Activated CD4-positive, alpha-beta T cell treated with anti-CD3 and anti-CD28 coated beads, Interleukin-2, amount 10 ng/mL, durations not matched to agents 24 days and 14 days (primary cell): ENCODE measurements around the gene CIT. TPM values are rescaled to one million over a fixed set of nuclear protein-coding genes. Genes with fewer than 3 reads are reported as not detected.
A peak's percentile ranks its signal among the peaks of the same experiment; 100 is the strongest.

ENCODE experiments used
- DNase-seq: peaks from one replicate; pipeline ENCODE4 v3.0.0; 2022
- H3K27ac Mint-ChIP-seq: one replicate; pipeline ENCODE4 v1.8.0; 2022; ENCODE audit warnings: mild to moderate bottlenecking, mixed read lengths
- H3K27me3 Mint-ChIP-seq: one replicate; pipeline ENCODE4 v1.8.0; 2022; ENCODE audit warnings: mixed read lengths
- H3K36me3 Mint-ChIP-seq: one replicate; pipeline ENCODE4 v1.8.0; 2022; ENCODE audit warnings: low read depth, mild to moderate bottlenecking, mixed read lengths
- H3K4me1 Mint-ChIP-seq: one replicate; pipeline ENCODE4 v1.8.0; 2021; ENCODE audit warnings: mixed read lengths
- H3K4me3 Mint-ChIP-seq: one replicate; pipeline ENCODE4 v1.8.0; 2022; ENCODE audit warnings: mild to moderate bottlenecking, moderate library complexity, mixed read lengths
- H3K9me3 Mint-ChIP-seq: one replicate; pipeline ENCODE4 v1.8.0; 2021; ENCODE audit warnings: mixed read lengths
- intact Hi-C: fragments of 100-400 bp; cut with micrococcal nuclease; formaldehyde crosslinking; loops from one replicate; pipeline ENCODE4 v1.15.1; 2023
- total RNA-seq: library from RNA; stranded (reverse); gene quantifications from 2 replicates; pipeline ENCODE4 v1.2.3, GENCODE V29; 2022

The CIT gene
- total RNA-seq, 1 donor from 2014 or later: 51.5 TPM

DNA sequence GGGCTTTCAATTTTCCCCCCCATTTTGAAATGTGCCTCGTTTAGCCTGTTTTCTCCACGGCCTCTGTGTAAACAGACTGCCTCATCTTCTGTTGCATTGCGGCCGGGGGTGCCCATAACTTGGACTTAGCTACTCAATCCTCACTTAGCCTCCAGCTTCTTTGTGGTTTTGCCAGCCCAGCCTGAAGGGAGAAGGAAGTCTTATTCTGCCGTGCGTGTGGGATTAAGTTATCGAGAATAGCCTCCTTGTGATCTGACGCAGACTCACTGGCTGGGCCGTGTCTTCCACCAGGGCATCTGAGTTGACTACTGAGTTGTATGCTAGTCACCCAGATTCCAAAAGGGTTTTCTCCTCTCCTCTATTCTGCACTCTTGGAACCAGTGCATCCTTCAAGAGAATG is 201.1 kb downstream of the CIT start:
- Mint-ChIP-seq H3K9me3 (no peaks in the 10 kb centered on the region), H3K4me3 (no peak overlapping the region), H3K27ac (no peak overlapping the region), H3K27me3 (no peaks in the 10 kb centered on the region), H3K36me3 (peaks cover 90% of the 10 kb centered on the region), H3K4me1 (peaks cover 39% of the 10 kb centered on the region)
- intact Hi-C loops: no loop called here
- DNase-seq: no peak

DNA sequence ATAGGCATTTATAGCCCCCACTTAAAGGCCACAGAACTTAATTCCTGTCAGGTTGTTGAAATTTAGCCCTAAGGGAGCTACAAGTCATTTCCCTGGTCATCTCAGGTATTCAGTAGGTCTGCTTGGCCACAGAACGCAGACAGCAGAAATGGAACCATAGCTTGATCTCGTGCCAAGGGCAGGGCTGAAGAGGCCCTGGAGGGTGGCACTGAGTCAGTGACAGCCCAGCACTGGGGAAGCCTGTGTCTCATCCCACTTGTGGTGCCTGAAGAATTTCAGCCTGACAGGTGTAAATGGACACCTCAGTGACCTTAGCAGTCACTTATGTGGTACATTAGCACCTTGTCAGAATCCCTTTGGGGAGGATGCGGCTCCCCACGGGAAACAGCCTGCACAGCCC is 202.6 kb downstream of the CIT start:
- peak overlapping the region; percentile 64 for H3K4me3 Mint-ChIP-seq
- H3K4me1 Mint-ChIP-seq: peaks cover 51% of the 10 kb centered on the region
- H3K27me3 Mint-ChIP-seq: no peaks in the 10 kb centered on the region
- H3K9me3 Mint-ChIP-seq: no peaks in the 10 kb centered on the region
- H3K36me3 Mint-ChIP-seq: peaks cover 89% of the 10 kb centered on the region
- DNase-seq: no peak
- peak overlapping the region; percentile 89 for H3K27ac Mint-ChIP-seq
- intact Hi-C loops: no loop called here

DNA sequence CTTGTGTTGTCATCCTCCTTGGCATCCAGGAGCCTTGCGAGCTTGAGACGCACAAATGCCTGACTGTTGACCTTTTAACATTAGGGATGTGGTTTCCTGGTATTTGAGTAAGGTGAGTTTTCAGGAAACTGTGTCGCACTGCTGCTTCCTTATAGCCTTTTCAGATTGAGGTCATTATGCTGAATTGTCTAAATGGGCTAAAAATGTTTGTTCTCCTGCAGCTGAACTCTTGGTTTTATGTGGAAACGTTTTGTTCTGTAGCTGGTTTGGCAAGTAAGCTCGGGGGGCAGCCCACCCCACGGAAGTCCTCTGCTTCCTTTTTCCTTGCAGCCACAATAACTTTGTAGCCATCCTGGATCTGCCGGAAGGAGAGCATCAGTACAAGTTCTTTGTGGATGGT is 203.5 kb downstream of the CIT start:
- peak overlapping the region; percentile 89 for H3K27ac Mint-ChIP-seq
- peaks cover 83% of the 10 kb centered on the region for H3K36me3 Mint-ChIP-seq
- H3K4me1 Mint-ChIP-seq: peaks cover 50% of the 10 kb centered on the region
- intact Hi-C loops: no loop called here
- DNase-seq: peak; percentile 70
- peak overlapping the region; percentile 64 for H3K4me3 Mint-ChIP-seq
- H3K27me3 Mint-ChIP-seq: no peaks in the 10 kb centered on the region
- no peaks in the 10 kb centered on the region for H3K9me3 Mint-ChIP-seq

DNA sequence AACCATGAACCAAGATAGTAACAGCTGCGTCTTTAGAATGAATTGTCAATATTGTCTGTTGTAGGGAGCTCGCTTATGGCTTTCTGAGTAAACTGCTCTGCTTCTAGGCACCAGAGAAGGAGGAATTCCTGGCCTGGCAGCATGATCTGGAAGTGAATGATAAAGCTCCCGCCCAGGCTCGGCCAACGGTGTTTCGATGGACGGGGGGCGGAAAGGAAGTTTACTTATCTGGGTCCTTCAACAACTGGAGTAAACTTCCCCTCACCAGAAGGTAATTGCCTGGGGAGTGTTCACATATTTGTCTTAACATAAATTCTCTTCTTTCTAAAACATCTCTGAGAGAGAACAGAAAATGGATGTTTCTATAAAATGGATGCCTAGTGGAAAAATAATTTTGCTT is 204.9 kb downstream of the CIT start:
- Mint-ChIP-seq H3K36me3 (peaks cover 74% of the 10 kb centered on the region), H3K27ac (peak overlapping the region; percentile 89), H3K4me3 (peak overlapping the region; percentile 40), H3K9me3 (no peaks in the 10 kb centered on the region), H3K27me3 (no peaks in the 10 kb centered on the region), H3K4me1 (peaks cover 54% of the 10 kb centered on the region)
- intact Hi-C loops: no loop called here
- no peak for DNase-seq

DNA sequence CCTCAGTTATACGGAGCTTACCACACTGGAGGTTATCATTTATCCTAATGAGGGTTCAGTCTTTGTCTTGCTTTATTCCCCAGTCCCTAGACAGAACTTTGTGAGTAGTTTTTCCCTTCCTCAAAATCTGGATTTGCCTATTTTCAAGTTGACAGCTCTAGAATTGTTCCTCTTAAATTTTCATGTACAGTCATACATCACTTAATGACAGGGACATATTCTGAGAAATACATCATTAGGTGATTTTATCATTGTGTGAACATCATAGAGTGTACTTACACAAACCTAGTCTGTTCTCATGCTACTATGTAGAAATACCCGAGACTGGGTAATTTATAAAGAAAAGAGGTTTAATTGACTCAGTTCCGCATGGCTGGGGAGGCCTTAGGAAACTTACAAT is 206.1 kb downstream of the CIT start:
- Mint-ChIP-seq H3K27me3 (no peaks in the 10 kb centered on the region), H3K4me1 (peaks cover 64% of the 10 kb centered on the region), H3K4me3 (peak overlapping the region; percentile 22), H3K36me3 (peaks cover 62% of the 10 kb centered on the region), H3K9me3 (no peaks in the 10 kb centered on the region), H3K27ac (peak overlapping the region; percentile 71)
- intact Hi-C loops: no loop called here
- DNase-seq: no peak

DNA sequence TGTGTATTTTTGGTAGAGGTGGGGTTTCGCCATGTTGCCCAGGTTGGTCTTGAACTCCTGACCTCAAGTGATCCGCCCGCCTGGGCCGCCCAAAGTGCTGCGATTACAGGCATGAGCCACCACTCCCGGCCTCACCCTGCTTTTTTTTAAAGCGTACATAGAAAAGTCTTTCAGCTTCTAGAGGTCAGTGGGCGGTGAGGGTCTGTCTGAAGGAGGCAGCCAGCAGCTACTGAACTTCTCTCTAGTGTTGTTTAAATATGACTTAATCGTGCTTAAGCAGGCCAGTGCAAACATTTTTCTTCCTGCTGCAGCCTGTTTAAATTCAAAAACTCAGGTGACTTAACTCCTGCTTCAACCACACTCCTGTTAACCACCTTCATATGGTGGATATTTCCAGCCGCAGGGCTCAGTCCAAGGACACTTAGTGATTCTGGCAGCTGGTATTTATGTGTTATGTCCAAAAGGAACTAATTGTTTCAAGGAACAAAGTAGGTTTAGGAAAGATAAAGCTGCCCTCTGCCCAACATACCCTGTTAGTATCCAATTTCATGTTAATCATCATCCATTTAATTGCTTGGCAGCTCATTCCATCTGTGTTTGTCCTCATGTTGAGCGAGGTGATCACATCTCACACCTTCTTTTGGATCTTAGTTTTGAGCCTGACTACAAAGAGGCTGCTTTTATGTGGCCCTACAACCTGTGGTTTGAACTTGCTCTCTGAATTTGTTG is 207.2 kb downstream of the CIT start:
- Mint-ChIP-seq H3K36me3 (peaks cover 52% of the 10 kb centered on the region), H3K9me3 (no peaks in the 10 kb centered on the region), H3K27me3 (no peaks in the 10 kb centered on the region), H3K4me1 (peaks cover 60% of the 10 kb centered on the region), H3K4me3 (peak overlapping the region; percentile 74), H3K27ac (peak overlapping the region; percentile 71)
- intact Hi-C loops: loop anchor here (5.0 kb wide), 2 partner anchors 207 to 228 kb away; partner anchors contain the start of gene CIT
- no peak for DNase-seq

DNA sequence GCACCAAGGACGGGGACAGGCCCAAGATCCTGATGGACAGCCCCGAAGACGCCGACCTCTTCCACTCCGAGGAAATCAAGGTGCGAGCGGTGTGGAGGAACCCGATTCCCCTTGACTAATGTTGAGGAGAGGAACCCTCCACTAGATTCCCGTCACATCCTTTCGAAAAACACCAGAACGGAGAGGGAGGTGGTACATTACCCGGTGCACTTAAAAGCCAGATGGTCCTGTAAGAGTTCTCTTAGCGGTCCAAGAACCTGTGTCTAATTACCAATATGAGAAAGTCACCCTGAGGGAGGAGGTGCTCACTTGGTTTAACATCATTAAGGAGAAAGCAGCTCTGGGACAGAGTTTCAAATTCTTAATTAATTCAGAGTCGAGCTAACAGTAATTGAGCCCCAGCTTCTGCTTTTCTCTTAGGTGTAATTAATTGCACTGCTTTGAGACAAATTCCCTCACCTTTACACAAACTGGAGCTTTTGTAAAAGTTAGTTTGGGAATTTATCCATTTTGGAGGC is 208.7 kb downstream of the CIT start:
- Mint-ChIP-seq H3K9me3 (no peaks in the 10 kb centered on the region), H3K4me3 (peak overlapping the region; percentile 88), H3K27me3 (no peaks in the 10 kb centered on the region), H3K4me1 (peaks cover 45% of the 10 kb centered on the region), H3K36me3 (peaks cover 40% of the 10 kb centered on the region), H3K27ac (peak overlapping the region; percentile 87)
- no peak for DNase-seq
- intact Hi-C loops: loop anchor here (5.0 kb wide), 2 partner anchors 209 to 226 kb away; partner anchors contain the start of gene CIT

DNA sequence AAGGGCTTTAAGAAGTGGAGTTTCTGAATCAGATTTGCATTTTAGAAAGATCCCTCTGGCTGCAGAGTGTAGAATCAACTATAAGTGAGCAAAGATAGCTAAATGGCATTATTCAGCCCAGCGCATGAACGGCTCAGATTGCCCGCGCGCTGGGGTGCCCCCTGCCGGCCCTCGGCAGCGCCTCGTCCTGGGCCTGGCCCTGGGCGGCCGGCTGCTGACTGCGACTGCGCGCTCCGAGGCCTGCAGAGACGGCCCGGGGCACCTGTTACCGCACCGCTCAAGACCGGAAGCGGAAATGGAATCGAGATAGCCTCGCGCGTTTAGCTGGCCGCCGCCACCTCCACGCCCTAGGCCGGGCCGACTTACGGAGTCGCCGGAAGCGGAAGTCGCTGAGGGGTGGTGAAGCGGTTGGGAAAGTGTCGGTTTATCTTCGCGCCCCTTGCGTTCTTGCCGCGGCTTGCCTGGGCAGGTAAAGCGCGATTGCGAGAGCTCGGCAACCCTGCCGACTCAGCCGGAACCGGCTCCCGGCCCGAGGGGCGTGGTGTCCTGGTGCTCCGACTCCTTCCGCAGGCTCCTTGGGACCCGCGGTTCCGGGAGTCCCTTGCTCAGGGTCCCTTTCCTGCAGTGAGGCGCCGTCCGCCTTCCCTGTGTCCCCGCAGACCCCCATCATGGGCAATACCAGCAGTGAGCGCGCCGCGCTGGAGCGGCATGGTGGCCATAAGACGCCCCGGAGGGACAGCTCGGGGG is 209.4 kb downstream of the CIT start, which contains the start of gene PRKAB1:
Gene PRKAB1, plus strand, starts transcription at position 557 of the 747 bp plus-strand sequence. Its CDS starts 112 bp downstream, at position 669.
- H3K4me1 Mint-ChIP-seq: peaks cover 38% of the 10 kb centered on the region

DNA sequence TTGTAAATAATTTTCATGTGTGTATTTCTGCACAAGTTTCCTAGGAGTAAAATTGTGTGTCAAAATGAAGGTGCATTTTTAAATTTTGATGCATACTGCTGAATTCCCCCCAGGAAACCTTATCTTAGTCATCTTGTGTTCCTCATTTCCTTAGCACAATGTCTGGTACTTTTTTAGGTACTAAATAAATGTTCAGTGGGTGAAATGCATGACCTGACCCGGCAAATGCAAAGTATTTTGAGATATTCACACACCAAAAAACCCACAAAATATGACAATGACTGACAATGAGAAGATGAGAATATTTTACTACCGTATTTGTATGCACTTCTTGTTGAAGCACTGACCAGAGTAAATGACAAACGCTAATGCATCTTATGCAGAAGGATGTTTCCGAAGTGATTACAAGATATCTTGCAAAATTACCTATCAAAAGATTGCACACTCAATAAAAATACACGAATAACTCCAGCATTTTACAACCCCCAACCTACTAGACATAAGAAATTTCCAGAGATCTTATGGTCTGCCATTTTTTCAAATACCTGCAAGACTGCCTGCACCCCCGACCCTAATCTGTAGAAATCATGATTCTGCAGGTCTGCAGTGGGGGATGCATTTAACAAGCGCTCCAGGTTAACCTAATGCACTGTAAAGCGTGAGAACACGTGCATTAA is 210.1 kb downstream of the CIT start:
- no peak for DNase-seq
- intact Hi-C loops: loop anchor here (5.0 kb wide), 2 partner anchors 210 to 225 kb away; partner anchors contain the start of gene CIT
- H3K4me1 Mint-ChIP-seq: peaks cover 35% of the 10 kb centered on the region
- peak overlapping the region; percentile 87 for H3K27ac Mint-ChIP-seq
- peaks cover 6% of the 10 kb centered on the region for H3K27me3 Mint-ChIP-seq
- peaks cover 27% of the 10 kb centered on the region for H3K36me3 Mint-ChIP-seq
- H3K4me3 Mint-ChIP-seq: peak overlapping the region; percentile 88
- no peaks in the 10 kb centered on the region for H3K9me3 Mint-ChIP-seq

More for the DNA sequence above, 209.4 kb downstream of the CIT start, which contains the start of gene PRKAB1:
- H3K36me3 Mint-ChIP-seq: peaks cover 34% of the 10 kb centered on the region
- peak within 1 kb of the TSS; percentile 88 for H3K4me3 Mint-ChIP-seq
- peak within 1 kb of the TSS; percentile 87 for H3K27ac Mint-ChIP-seq
- peak; percentile 99 for DNase-seq
- peaks cover under 1% of the 10 kb centered on the region for H3K27me3 Mint-ChIP-seq
- intact Hi-C loops: loop anchor here (5.0 kb wide), 2 partner anchors 210 to 225 kb away; partner anchors contain the start of gene CIT
- no peaks in the 10 kb centered on the region for H3K9me3 Mint-ChIP-seq

DNA sequence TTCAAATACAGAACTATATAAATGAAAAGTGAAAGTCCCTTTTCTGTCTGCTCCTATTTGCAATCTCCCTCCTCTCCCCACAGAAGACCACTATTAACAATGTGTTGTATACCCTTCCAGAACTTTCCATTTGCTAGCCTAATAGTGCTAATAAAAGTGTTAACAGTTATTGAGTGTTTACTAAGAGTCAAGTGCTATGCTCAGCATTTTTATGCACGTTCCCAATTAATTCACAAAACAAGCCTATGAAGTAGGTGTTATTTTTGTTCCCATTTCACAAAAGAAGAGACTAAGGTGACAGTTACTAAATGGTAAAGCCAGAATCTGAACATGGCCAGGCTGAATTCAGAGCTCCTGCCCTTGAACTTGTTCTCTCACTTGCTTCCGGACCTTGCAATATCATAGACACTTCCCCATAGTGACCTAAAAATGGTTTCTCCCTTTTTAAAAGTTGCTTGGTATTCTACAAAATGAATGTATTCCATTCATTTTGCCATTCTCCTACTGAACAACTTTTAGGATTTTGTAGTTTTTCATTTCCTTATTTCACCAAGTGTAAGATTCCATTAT is 210.8 kb downstream of the CIT start:
- intact Hi-C loops: loop anchor here (5.0 kb wide), 2 partner anchors 211 to 224 kb away; partner anchors contain the start of gene CIT
- H3K4me3 Mint-ChIP-seq: peak overlapping the region; percentile 88
- peaks cover 29% of the 10 kb centered on the region for H3K4me1 Mint-ChIP-seq
- DNase-seq: no peak
- peaks cover 19% of the 10 kb centered on the region for H3K36me3 Mint-ChIP-seq
- peak overlapping the region; percentile 59 for H3K27ac Mint-ChIP-seq
- peaks cover 9% of the 10 kb centered on the region for H3K27me3 Mint-ChIP-seq
- no peaks in the 10 kb centered on the region for H3K9me3 Mint-ChIP-seq

DNA sequence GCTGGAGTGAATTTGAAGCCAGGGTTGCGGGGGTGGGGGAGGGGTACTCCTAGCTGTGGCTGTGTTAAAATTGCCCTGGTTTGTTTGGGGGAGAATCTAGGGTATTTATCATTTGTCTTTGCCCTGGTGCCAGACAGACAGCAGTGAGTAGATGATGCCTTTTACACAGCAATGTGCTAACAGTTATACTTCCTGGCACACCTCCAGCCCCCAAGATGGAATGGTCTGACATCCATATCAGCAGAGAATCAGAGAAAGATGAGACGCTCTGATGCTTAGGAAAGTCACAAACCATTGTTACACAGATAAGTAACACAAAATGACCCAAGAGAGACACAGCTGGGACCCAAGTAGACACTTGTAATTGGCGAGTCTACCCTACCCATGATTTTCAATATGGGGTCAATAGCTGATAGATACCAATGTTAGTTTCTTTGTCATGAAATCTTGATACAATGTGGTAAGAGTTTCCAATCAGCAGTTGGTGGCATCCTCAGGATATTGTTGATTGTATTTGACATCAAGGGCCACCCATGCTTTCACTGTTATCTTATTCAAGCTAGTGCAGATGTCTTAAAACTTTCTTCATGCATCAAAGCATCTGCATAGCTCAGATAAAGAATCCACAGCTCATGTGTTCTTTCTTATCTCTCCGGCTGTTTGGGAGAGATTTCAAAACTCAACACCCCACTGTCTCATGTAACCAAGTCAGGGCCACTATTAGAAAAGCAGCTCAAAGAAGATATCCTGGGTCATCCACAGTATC is 211.8 kb downstream of the CIT start:
- Mint-ChIP-seq H3K4me3 (no peak overlapping the region), H3K36me3 (peaks cover 11% of the 10 kb centered on the region), H3K27ac (no peak overlapping the region), H3K4me1 (peaks cover 20% of the 10 kb centered on the region), H3K27me3 (peaks cover 9% of the 10 kb centered on the region), H3K9me3 (no peaks in the 10 kb centered on the region)
- intact Hi-C loops: loop anchor here (5.0 kb wide), 2 partner anchors 212 to 223 kb away; partner anchors contain the start of gene CIT
- no peak for DNase-seq

DNA sequence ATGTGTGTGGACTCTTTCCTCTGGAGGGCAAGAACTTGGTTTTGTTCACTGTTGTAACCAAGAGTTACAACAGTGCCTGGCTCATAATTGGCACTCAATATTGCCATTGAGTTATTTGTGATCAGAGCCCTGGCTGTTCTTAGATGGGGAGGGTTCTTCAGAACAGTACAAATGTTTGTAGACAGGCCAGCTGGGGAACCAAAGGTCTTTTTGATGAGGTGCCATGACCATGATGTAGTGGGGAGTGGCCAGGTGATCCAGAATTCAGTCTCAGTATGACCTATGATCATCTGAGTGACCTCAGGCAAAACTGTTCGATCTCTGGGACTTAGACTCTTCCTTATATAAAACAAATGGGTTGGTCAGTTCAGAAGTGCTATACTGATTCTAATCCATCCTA is 212.5 kb downstream of the CIT start:
- Mint-ChIP-seq H3K27me3 (peaks cover 10% of the 10 kb centered on the region), H3K4me1 (peaks cover 21% of the 10 kb centered on the region), H3K4me3 (no peak overlapping the region), H3K36me3 (peaks cover 4% of the 10 kb centered on the region), H3K9me3 (no peaks in the 10 kb centered on the region), H3K27ac (no peak overlapping the region)
- intact Hi-C loops: loop anchor here (5.0 kb wide), 2 partner anchors 213 to 222 kb away; partner anchors contain the start of gene CIT
- no peak for DNase-seq
